Right ventricle myocardium inferior (tissue), 1 donor: ENCODE data around the gene TCF3. TPM values are rescaled to one million over a fixed set of nuclear protein-coding genes. Genes with fewer than 3 reads are reported as not detected.

Source experiments
- ATAC-seq: fragments of 200-7000 bp; cut with Tn5 transposase; one replicate; pipeline ENCODE4 v1.9.1; 2020; ENCODE audit warnings: mild to moderate bottlenecking, moderate library complexity
- DNase-seq: peaks from one replicate; pipeline ENCODE4 v3.0.0; 2021; ENCODE audit errors: missing footprints
- intact Hi-C: fragments of 100-400 bp; cut with DNase I; formaldehyde crosslinking; loops from one replicate; pipeline ENCODE4 v1.11.0; 2022
- total RNA-seq: library from RNA; stranded (reverse); fragmentation: NEBNext Ultra II Directional; extraction: Animal tissue kit (Norgen Biotek cat#: 25700); gene quantifications from one replicate; pipeline ENCODE4 v1.2.1, GENCODE V29; 2021
- donor health status: DM: no; HTN: yes; CAD: no; lungs with severe emphysema.

TCF3 gene
- total RNA-seq, 1 donor from 2014 or later = 25.3 TPM

DNA sequence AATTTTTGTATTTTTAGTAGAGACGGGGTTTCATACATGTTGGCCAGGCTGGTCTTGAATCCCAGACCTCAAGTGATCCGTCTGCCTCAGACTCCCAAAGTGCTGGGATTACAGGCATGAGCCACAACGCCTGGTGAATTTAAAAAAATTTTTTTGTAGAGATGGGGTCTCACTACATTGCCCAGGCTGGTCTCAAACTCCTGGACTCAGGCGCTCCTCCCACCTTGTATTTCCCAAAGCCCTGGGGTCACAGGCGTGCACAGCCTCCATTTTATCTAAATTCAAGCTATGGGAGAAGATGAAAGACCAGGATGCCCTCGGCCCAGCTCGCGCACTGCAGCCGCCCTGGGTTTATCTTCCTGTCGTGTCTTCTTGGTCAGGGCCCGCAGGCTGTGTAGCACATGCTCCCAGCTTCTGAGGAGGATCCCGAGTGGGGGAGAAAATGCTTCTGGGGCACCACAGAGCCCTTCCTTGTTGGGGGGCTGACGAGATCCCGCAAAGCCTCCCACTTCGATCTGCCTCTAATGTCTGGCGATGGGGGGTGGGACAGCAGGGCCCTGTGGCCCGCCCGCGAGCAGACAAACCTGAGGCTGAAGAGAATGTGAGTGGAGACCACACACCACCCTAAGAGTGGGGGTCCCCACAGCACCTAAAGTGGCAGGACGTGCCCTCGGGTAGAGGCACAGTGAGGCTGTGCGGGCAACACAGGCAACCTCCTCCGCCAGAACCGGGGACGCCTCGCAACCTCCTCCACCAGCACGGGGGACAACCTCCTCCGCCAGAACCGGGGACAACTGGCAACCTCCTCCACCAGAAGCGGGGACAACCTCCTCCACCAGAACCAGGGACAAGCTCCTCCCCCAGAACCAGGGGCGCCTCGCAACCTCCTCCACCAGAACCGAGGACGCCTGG lies 15.8 kb downstream of the TCF3 start:
- intact Hi-C loops = no loop called here
- DNase-seq (no peak), ATAC-seq (no peak)

DNA sequence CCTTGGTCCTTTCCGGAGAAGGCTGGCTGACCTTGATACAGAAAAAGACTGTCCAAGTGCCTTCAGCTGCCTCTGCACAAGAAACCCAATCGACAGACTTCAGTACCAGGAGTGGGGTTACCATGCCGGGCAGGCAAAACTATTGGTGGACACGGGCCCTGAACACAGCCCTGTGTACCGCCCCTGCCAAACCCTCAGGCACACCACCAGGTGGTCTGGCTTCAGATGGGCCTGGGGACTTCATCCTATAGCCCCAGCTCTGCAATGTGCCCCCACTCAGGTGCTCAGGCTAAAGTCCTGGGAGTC lies 17.5 kb downstream of the TCF3 start:
- no peak for ATAC-seq
- intact Hi-C loops = no loop called here
- no peak for DNase-seq

DNA sequence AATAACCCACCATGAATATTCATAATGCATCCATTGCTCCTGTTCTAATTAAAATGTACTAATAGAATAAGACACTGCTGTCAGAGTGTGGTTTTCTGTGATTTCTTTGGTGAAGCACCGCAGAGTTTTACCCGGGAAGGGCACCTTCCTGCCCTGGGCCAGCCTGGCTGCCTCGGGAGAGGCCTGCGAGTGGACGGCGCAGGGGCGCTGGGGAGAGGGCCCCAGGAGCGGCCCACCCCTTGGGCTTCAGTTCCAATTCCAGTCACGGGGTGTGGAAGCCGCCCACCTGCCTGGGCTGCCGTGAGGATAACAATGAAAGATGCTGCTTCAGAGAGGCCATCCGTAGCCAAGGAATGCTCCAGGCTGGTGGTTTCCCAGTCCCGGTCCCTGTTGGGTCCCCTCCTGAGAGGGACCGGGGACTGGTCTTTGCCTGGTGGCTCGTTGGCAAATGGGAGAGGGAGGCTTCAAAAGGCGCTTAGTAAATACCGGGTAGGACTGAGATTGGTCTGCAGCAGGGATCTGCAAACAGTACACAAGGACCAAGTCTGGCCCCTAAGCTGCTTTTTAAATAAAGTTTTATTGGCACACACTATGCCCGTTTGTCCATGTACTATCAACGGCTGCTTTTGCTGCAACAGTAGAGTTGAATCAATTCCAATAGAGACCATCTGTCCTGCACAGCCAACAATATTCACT lies 18.0 kb downstream of the TCF3 start:
- ATAC-seq (no peak), DNase-seq (no peak)
- intact Hi-C loops = no loop called here

DNA sequence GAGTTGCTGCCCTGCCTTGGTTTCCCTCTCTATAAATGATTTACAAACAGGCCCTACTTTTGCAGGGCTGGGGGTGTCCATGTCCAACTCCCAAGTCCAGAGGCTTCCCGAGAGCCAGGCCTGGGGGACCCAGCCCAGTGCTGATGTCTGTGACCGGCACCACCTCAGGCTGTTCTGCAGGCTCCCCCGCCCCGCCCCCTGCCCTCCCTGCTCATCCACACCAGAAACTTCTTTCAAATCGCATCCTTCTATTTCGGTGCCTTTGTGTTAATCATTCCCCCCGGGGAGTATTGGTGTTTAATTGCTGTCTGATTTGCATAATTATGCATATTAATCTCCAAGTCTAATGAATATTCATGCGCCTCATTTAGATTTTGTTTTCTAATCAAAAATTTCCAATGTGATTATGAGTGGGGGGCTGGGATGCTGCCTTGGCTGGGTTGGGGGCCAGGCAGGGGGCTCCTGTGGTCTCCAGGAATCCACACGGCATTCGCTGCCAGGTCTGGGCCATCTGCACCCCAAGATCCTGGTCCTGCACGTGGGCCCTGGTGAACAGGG lies 19.1 kb downstream of the TCF3 start:
- ATAC-seq = no peak
- no peak for DNase-seq
- intact Hi-C loops = no loop called here

DNA sequence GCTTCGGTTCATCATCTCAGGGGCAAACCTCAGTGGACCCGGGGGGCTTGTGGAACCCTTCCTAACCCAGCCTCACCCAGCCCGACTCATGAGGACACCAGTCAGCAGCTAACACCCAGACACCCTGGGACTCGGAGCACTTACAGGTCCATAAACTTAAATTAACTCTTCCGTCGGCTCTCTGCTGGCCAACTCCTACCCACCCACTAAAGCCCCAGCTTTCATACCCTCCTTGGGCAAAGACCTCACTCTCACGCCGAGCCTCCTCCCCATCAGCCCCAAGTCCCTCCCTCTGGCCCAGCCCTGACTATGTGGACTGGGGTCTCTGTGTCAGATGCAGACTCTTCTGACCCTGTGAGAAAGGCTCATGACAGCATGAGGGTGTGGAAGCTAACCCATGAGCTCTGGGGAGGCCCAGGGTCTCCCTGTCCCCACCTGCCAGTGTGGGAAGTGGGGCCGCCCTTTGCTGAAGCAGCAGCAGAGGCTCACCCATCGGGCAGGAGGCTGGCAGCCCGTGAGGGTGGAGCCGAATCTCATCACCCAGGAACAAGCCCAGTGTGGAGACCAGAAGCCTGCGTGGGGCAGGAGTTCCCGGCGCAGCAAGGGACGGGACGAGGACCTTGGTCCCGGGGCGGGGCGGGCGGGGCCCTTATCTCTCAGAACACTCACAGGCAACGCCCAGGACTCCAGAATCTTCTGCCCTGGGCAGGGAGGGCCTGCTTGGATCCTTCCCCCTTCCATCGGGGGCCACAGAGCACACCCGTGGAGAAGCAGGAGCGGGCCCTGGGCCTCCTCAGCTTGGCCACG lies 19.8 kb downstream of the TCF3 start:
- intact Hi-C loops = no loop called here
- ATAC-seq = no peak
- no peak for DNase-seq

DNA sequence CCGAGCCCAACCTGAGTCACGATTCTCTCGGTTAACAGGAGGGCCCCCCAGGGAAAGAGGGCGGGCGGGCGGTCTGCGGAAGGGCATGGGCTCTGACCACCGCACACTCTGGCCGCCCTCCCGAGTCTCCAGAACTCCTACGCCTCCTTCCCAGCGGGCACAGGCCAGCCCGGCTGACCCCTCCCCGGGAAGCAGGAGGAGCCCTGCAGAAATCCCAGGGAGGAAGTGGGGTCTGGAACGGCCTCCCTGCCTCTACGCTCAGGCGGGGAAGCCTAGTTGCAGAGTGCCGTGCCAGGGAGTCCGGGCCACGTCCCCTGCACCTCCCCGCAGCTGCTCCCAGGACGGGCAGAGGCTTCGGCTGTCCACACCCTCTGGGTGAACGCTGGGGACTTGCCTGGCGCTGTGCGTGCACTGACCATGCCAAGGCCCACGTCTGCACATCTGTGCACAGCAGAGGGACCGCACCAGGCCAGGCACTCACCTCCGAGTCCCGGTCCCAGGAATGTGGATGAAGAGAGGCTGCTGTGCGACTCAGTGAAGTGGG lies 20.8 kb downstream of the TCF3 start:
- ATAC-seq (no peak), DNase-seq (peak; percentile 53)
- intact Hi-C loops = no loop called here

DNA sequence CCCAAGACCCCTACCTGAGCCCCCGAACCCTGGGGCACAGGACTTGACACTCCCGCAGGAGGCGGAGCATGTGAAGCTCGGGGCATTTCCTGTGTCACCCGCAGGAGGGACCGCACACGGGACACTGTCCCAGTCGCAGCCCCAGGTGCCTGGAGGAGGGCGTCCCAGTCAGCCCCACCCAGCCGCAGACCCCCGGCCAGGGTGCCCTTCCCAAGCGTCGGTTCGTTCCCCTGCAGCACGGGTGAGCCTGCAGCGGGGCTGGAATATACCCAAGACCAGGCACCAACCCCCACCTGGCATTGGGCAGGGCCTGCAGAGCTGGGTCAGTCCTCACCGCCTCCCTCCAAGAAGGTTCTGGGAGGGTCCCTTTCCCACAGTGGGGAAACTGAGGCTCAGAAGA lies 21.6 kb downstream of the TCF3 start:
- ATAC-seq (no peak), DNase-seq (peak; percentile 45)
- intact Hi-C loops = no loop called here

DNA sequence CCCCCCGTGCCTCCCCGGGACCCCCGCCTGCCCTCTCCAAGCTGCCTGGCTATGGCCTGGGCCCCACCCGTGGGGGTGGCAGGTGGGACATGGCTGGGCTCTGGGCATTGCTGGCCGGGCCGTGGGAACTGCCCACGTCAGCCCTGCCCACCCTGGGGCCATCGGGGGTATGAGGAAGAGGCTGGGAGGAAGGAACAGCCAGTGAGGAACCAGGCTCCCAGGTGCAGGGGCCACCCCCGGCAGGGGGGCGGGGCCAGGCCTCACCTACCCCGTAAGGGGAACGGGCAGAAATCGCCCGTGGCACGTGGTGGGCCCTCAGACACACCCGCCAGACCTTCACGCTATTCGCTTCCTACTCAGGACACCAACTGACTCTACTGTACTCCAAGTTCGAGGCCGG lies 22.4 kb downstream of the TCF3 start:
- ATAC-seq (peak; percentile 9), DNase-seq (no peak)
- intact Hi-C loops = no loop called here

DNA sequence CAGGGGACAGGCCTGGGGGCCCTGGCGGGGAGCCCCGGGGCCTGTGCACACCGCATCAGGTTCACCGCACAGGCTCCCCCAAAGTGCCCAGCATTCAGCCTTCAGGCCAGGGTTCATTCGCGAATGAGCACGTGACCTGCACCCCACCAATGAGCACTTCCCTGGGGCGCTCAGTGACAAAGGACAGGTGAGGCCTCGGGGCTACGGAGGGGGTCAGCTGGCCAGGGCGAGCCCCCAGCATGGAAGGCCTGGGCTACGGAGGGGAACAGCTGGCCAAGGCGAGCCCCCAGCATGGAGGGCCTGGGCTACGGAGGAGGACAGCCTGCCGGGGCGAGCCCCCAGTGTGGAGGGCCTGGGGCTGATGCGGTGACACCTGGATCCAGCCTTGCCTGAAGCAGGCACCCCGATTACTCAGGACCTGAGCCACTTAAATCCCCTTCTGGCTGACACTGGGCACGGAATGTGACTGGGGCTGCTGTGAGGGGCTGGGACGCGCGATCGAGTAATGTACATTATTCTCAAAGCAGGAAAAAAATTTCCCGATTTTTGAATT lies 23.1 kb downstream of the TCF3 start:
- ATAC-seq (no peak), DNase-seq (peak; percentile 40)
- intact Hi-C loops = no loop called here

DNA sequence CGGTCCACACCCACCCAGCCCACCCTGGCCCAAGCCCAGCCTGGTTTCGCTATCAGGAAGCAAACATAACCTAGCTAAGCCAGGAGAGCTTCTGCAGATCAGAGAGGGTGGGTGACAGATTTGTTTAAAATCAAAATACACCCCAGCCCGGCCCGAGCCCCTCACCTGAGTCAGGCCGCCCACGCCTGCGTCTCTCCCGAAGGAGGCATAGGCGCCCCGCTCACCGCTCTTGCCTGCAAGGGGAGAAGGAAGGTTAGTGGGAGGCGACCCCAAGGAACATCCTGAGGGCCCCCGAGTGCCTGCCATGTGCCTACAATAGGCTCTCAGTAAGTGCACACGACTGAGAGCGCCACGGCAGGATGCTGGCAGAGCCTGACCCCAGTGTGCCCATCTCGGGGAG lies 25.2 kb downstream of the TCF3 start:
- peak; percentile 28 for DNase-seq
- no peak for ATAC-seq
- intact Hi-C loops = no loop called here

DNA sequence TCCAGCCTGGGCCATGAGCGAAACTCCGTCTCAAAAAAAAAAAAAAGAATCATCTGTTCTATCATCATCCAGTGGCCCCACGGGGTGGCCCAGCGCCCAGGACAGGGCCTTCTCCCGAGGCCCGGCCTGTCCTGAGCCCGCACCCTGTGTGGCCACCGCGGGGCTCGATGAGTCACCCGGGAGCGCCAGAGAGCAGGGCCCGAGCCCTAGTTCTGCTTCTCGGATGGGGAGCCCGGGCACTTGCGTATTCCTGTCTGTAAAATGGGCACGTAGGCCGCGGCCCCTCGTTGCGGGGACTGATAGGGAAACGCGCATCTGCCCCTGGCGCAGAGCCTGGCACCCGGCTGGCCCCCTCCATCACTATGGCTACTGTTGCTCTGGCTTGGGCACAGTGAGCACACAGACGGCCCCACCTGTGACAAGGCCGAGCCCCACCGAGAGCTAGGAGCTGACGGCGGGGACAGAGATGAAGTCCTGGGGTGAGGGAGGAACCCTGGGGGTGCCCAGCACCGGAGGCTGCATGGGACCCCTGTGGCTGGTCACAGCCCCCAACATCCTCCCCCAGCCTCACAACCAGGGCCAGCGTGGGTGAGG lies 25.9 kb downstream of the TCF3 start:
- intact Hi-C loops = no loop called here
- peak; percentile 63 for DNase-seq
- no peak for ATAC-seq

DNA sequence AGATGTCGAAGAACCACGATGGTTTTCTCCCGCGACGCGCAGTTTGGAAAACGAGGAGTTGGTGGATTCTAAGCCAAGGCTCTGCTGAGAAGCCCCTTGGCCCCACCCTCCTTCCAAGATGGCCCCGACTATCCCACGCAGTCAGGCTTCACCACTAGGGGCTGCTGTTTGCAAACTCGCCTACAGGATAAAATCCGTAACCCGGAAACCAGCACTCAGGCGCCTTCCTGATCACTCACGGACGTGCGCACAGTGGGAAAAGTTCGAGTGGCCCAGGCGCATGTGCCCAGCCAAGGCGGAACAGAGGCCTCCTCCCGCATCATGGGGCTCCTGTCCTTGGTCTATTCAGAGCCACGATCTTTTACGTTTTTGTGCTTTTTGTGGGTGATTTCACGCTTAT lies 28.0 kb downstream of the TCF3 start:
- intact Hi-C loops = no loop called here
- peak; percentile 22 for DNase-seq

DNA sequence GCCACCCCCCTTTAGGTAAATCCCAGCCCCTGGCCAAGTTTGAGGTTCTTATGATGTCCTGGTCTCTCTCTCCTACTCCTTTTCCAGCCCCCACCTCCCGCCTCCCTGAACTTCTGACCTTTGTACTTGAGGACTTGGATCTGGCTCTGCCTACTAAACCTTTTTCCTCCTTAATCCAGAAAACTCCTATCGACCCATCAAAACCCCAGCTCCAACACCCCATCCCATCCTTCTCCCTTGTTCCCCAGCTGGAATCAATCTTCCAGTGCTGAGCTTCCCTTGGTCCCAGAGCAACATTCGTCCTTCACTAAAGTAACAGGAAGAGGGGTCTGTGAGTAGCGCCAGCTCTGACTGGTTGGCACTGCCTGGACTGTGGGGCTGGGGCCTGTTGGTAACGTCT lies 29.9 kb downstream of the TCF3 start:
- no peak for ATAC-seq
- intact Hi-C loops = no loop called here
- DNase-seq = no peak

More for the DNA sequence above, 28.0 kb downstream of the TCF3 start:
- ATAC-seq = peak; percentile 51

DNA sequence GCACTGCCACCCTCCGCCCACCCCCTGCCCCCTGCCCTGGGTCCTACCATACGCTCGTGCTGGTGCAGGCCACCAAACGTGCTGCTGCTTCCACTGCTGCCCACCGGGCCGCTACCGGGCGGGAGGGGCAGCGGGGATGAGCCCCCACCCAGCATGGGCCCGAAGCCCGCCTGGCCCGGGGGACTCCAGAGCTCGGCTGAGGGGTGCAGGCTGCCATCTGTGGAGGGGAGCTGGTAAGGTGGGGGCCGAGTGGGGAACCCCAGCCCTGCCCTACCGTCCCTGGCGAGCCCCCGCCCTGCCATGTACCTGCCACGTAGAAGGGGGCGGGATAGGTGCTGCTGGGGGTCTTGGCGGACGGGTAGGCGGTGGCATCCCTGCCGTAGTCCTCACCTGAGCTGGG lies 30.4 kb downstream of the TCF3 start:
- intact Hi-C loops = no loop called here
- DNase-seq (peak; percentile 53), ATAC-seq (no peak)

DNA sequence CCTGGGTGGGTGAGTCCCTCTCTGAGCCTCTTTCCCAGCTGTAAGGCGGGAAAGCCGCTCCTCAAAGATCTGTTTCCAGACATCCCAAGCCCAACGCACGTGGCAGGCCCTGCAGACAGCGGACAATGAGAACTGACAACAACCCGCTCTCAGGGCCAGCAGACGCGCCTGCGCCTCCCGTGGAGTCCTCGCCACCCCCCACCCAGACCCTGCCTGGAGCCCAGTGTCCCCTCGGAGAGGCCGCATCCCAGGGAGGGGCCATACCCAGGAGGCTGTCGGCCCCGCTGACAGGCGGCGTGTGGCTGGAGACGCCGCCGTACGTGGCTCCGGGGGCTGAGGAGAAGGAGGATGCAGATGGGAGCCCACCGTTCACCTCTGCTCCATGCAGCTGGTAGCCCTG lies 30.8 kb downstream of the TCF3 start:
- intact Hi-C loops = no loop called here
- DNase-seq = no peak
- no peak for ATAC-seq

DNA sequence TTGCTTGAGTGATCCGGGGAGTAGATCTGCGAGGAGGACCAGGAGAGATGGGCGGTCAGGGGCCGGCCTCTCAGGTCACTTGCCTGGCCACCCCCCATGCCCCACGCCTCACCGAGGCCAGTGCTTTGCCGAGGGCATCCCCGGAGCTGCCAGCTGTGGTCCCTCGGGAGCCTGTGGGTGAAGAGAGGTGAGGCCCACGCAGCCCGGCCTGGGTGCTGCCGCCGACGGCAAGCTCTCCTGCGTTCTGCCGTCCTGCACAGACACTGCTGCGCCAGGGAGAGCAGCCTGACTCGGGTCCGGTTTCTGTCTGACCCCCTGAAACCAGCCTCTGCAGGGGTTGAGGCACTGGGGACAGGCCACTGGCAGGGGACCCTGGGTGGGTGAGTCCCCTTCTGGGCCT lies 31.4 kb downstream of the TCF3 start:
- DNase-seq (peak; percentile 56), ATAC-seq (no peak)
- intact Hi-C loops = no loop called here

DNA sequence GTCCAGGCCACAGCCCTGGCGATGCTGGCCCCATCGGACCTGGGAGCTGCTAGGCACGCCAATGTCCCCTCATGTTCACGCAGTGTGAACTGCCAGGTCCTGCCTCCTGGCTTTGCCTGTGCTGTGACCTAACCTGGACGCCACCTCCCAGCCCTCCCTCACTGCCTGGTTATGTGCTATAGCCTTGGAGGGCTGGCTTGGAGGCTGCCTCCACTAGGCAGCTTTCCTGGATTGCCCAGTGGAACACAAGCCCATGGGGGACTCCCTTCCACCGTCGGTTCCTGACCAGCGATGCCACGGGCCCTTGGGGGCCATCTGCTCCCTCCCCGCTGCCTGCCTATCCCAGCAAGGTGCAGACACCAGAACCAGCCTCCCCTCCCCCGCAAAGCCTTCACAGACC lies 31.9 kb downstream of the TCF3 start:
- peak; percentile 37 for DNase-seq
- intact Hi-C loops = no loop called here
- ATAC-seq = no peak

DNA sequence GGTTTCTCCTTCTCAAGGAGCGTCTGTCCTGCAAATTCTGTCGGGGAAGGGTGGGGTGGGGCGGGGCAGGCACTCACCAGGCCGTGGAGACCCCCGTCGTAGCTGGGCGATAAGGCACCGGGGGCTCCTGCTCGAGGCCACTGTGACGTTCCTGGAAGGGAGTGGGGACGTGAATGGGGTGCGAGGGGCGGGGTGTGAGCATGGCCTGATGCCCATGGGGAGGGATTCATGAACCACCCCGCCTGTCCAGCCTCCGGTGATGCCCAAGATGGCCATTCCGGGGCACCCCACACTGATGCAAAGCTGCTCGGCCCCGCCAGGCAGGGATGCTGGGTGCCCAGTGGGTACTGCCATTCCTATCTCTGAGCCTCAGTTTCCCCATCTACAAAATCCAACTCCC lies 32.7 kb downstream of the TCF3 start:
- intact Hi-C loops = no loop called here
- DNase-seq (peak; percentile 45), ATAC-seq (no peak)

DNA sequence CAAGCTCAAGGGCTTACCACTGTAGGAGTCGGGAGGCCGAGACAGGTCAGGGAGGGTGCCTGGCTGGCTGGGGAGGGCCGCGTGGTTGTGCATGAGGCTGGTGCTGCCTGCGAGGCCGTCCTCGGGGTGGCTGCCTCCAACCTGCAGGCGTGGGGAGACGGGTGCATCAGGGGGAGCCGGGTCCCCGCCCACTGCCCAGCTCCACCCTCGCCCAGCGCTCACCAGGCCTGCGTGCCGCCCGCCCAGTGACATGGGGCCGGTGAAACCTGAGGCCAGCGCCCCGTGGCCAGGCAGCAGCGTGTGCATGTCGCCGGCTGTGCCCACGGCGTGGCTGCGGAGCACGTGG lies 33.3 kb downstream of the TCF3 start:
- DNase-seq = peak; percentile 48
- ATAC-seq = no peak
- intact Hi-C loops = no loop called here
